HPDE6-E6E7 (cell line): ENCODE data around the gene THSD7A.

Source experiments
- DNase-seq: peaks from one replicate; pipeline ENCODE4 v3.0.0; 2011; ENCODE audit warnings: missing footprints; ENCODE audit errors: extremely low spot score

Gene THSD7A

GRCh38 chr7:11410656-11411644, 421.0 kb downstream of the THSD7A start:
- DNase-seq: no peak

- DNase-seq: no peak
Observed at GRCh38 chr7:11404355-11404754, 427.6 kb downstream of the THSD7A start.

- DNase-seq: no peak
Observed at GRCh38 chr7:11403781-11404180, 428.2 kb downstream of the THSD7A start.

- no peak for DNase-seq
Observed at GRCh38 chr7:11394438-11394837, 437.6 kb downstream of the THSD7A start.

- no peak for DNase-seq
Observed at GRCh38 chr7:11379641-11380040, 452.4 kb downstream of the THSD7A start.

- DNase-seq: no peak
Observed at GRCh38 chr7:11376529-11376928, 455.5 kb downstream of the THSD7A start.

GRCh38 chr7:11374629-11375028, 457.4 kb downstream of the THSD7A start:
- no peak for DNase-seq

GRCh38 chr7:11373546-11374142, 458.4 kb downstream of the THSD7A start:
- DNase-seq: no peak

- DNase-seq: no peak
Observed at GRCh38 chr7:11369696-11370095, 462.3 kb downstream of the THSD7A start.

GRCh38 chr7:11366118-11366517, 465.9 kb downstream of the THSD7A start:
- no peak for DNase-seq

GRCh38 chr7:11358637-11359036, 473.4 kb downstream of the THSD7A start:
- DNase-seq: no peak

GRCh38 chr7:11355399-11356005, 476.5 kb downstream of the THSD7A start:
- no peak for DNase-seq

GRCh38 chr7:11346302-11346701, 485.7 kb downstream of the THSD7A start:
- DNase-seq: no peak

GRCh38 chr7:11345621-11346020, 486.4 kb downstream of the THSD7A start:
- DNase-seq: no peak

GRCh38 chr7:11343818-11344413, 488.1 kb downstream of the THSD7A start:
- no peak for DNase-seq

GRCh38 chr7:11343136-11343535, 488.9 kb downstream of the THSD7A start:
- DNase-seq: no peak

- no peak for DNase-seq
Observed at GRCh38 chr7:11341285-11341944, 490.6 kb downstream of the THSD7A start.

- DNase-seq: no peak
Observed at GRCh38 chr7:11336432-11336831, 495.6 kb downstream of the THSD7A start.

- DNase-seq: no peak
Observed at GRCh38 chr7:11335947-11336346, 496.1 kb downstream of the THSD7A start.

- no peak for DNase-seq
Observed at GRCh38 chr7:11332865-11333228, 499.2 kb downstream of the THSD7A start.

- no peak for DNase-seq
Observed at GRCh38 chr7:11332186-11332864, 499.7 kb downstream of the THSD7A start.
